Measurements from ENCODE around the gene ZEB2. TPM values are rescaled to one million over a fixed set of nuclear protein-coding genes. Genes with fewer than 3 reads are reported as not detected.
A peak's percentile ranks its signal among the peaks of the same experiment; 100 is the strongest.

The ZEB2 gene
- total RNA-seq, 4 donors from 2014 or later = 12.4 to 149 (median 29.9) TPM

DNA sequence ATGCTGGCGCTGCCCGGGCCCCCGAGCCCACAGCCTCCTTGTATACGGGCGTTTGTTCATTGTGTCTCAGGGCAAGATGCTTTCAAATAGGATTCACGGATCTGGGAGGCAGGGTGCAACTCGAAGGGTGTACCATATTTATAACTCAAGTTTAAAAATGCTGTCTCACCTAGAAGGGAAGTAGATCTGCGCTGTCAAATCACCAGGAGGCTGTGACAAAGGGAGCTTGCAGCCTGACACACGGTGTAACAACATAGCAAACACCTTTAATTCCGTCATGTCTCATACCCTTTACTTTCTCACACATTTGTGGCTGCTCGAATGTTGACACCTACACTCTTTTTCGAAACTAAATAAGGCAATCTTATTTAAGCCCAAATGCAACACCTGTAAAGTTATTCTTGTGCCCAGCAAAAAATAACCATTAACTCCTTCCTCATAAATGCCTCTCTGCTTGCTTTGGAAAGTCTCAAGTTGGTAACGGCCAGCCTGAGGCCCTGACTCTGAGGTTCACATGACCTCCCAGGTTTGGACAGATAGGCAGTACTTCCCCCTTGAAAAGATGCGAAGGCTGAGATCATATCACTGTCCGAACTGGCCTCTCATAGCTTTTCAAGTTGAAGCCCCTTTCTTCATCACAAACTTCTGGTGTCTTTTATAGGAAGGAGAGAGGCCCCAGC is 11.6 kb downstream of the ZEB2 start:
- no peaks in the 10 kb centered on the region for H3K36me3 ChIP-seq
- H3K27ac ChIP-seq = peak overlapping the region; percentile 61 to 89 (median 72)
- TF ChIP-seq CTCF (IDR thresholded peaks at IDR 0.05) (no peak), POLR2A (IDR thresholded peaks at IDR 0.05) (no peak)
- H3K27me3 ChIP-seq = no peaks in the 10 kb centered on the region
- no peak overlapping the region for H3K4me3 ChIP-seq
- H3K4me1 ChIP-seq = peaks cover 0 to 7% (median 3%) of the 10 kb centered on the region in 4 donors
- DNase-seq = no peak
- no peaks in the 10 kb centered on the region for H3K9me3 ChIP-seq

DNA sequence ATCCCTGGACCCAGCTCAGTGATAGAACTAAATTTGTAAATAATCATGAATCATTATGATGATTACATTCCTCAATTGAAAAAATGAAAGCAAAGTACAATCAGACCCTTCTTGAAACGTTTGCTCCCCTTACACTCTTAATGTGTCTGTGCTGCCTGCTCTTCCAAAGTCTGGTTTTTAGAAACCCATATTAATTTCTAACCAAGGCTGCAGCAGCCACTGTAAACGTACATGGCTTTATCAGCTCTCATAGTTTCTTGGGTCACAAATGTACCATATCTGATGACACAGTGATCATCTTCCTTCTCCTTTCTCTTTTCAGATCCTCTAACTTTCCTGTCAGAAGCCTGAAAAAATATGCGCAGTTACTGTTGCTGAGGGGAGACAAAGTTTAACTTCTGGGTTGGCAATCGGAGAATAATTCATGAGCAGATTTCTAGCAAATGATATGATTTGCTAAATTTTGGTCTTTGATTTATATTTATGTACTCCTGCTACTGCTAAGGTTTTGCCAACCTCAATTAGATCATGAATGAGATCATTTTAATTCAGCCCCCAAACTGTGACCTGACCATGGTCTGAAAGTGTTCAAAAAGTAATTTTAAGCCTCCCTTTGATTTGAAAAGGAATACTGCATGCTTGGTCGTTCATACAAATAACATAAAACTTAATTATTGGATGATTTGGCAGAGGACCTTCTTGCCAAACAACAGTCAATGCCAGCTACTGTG is 12.3 kb downstream of the ZEB2 start:
- H3K36me3 ChIP-seq = no peaks in the 10 kb centered on the region
- H3K27ac ChIP-seq = peak overlapping the region; percentile 61 to 89 (median 72)
- H3K4me3 ChIP-seq = no peak overlapping the region
- no peaks in the 10 kb centered on the region for H3K9me3 ChIP-seq
- peaks cover 0 to 7% (median 3%) of the 10 kb centered on the region in 4 donors for H3K4me1 ChIP-seq
- DNase-seq = no peak
- TF ChIP-seq POLR2A (IDR thresholded peaks at IDR 0.05) = no peak
- TF ChIP-seq CTCF (IDR thresholded peaks at IDR 0.05) = no peak
- no peaks in the 10 kb centered on the region for H3K27me3 ChIP-seq

DNA sequence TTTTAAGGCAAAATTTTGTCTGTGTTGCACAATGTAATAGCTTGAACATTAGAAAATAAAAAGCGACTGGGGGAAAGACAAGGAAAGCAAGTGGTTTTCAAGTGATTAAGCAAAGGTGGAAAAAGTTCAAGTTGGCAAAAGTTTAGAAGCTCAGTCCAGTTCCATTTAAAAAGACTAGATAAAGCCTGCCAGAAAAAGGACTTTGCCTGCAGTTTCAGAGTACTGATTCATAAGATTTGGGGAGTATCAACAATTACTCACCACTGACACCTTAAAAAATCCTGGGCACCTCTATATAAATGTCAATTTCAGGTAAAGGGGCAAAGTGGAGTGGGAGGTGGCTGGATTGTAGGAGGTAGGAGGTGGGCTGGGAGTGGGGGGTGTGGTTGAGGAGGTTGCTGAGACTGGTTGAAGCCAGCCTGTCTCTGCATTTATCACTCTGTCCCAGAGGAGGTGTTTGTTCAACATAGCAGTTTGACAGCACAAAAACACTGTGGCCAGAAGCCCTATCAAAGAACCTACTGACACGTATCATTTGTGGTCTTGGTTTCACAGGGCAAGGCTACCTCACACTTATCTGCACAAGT is 14.6 kb downstream of the ZEB2 start:
- Histone ChIP-seq H3K4me3 (no peak overlapping the region), H3K27me3 (no peaks in the 10 kb centered on the region), H3K9me3 (no peaks in the 10 kb centered on the region), H3K36me3 (no peaks in the 10 kb centered on the region), H3K4me1 (peaks cover 0 to 7% (median 3%) of the 10 kb centered on the region in 4 donors), H3K27ac (peak overlapping the region in 3 of 4 donors; percentile 35 to 89 (median 59))
- TF ChIP-seq POLR2A (IDR thresholded peaks at IDR 0.05) (no peak), CTCF (IDR thresholded peaks at IDR 0.05) (no peak)
- peak in 1 of 3 donors; percentile 18 for DNase-seq

DNA sequence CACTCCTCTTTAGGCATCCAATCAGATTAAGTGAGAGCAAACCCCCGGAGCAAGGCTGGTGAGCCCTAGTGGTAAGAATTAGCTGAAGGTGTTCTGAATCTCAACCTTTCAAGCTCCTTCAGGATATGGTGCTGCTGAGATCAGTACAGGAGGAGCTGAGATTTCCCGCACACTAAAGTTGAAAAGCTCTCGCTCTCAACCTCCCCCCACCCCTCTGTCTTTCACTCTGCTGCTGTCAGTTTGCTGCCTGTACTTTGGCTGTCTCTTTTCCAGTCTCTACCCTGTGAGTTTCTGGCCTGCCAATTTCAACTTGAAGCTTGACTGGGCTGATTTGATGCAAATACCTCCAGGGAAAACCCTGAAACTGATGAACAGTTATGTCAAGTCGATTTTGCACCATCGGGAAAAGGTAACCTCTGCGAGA is 15.7 kb downstream of the ZEB2 start:
- no peaks in the 10 kb centered on the region for H3K27me3 ChIP-seq
- no peak for DNase-seq
- no peak overlapping the region for H3K4me3 ChIP-seq
- H3K9me3 ChIP-seq = no peaks in the 10 kb centered on the region
- no peaks in the 10 kb centered on the region for H3K36me3 ChIP-seq
- no peak for TF ChIP-seq POLR2A (IDR thresholded peaks at IDR 0.05)
- TF ChIP-seq CTCF (IDR thresholded peaks at IDR 0.05) = no peak
- H3K4me1 ChIP-seq = peaks cover 0 to 7% (median 0%) of the 10 kb centered on the region in 4 donors
- H3K27ac ChIP-seq = peak overlapping the region in 3 of 4 donors; percentile 20 to 89 (median 47)

DNA sequence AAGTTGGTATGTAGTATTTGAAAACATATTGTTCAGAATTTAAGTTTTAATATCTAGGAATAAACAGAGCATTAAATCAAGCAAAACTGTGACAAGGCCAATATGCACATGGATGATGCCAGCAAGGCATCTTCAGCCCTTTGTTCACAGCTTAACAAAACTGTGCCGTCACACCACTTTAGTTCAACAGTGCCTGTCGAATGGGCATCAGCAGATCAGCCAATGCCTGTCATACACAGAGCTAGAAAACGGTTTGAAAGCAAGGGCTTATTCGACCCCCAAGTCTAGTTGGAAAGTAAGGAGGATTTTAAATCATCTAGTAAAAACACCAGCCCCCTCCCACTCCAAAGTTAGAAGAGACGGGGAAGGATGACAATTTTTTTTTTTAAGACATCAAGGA is 16.7 kb downstream of the ZEB2 start:
- Histone ChIP-seq H3K36me3 (no peaks in the 10 kb centered on the region), H3K27me3 (no peaks in the 10 kb centered on the region), H3K9me3 (no peaks in the 10 kb centered on the region), H3K27ac (peak overlapping the region in 2 of 4 donors; percentile 16 to 89), H3K4me1 (peaks cover 0 to 7% (median 0%) of the 10 kb centered on the region in 4 donors), H3K4me3 (no peak overlapping the region)
- no peak for DNase-seq
- TF ChIP-seq CTCF (IDR thresholded peaks at IDR 0.05) (no peak), POLR2A (IDR thresholded peaks at IDR 0.05) (no peak)
